ENCODE data around the gene P2RY2.

- TF ChIP-seq ZSCAN32 (CRISPR knock-in tag; IDR thresholded peaks at IDR 0.05) = no peak
- no peak for TF ChIP-seq PHF8 (IDR thresholded peaks at IDR 0.05; ENCODE audit: borderline replicate concordance, low read length)
- no peak for TF ChIP-seq POLR2A (conservative IDR thresholded peaks at IDR 0.05)
- TF ChIP-seq ZNF184 (CRISPR knock-in tag; IDR thresholded peaks at IDR 0.05) = no peak
- no peak for TF ChIP-seq SP2 (IDR thresholded peaks at IDR 0.05; ENCODE audit: extremely low read depth, low read depth, low read length, poor library complexity, severe bottlenecking)
- TF ChIP-seq ELF1 (tag; IDR thresholded peaks at IDR 0.05) = no peak
- TF ChIP-seq DACH1 (IDR thresholded peaks at IDR 0.05; ENCODE audit: partially characterized antibody) = no peak
- TF ChIP-seq CEBPG (CRISPR knock-in tag; IDR thresholded peaks at IDR 0.05) = no peak
- no peak for TF ChIP-seq CEBPG (tag; conservative IDR thresholded peaks at IDR 0.05 in 1 of 2, IDR thresholded peaks at IDR 0.05 in 1 of 2)
- TF ChIP-seq ZMIZ1 (IDR thresholded peaks at IDR 0.05; ENCODE audit: low read depth in 2 of 2, low read length in 2 of 2) = no peak
Observed at GRCh38 chr11:73177380-73177777, 40.7 kb upstream of the P2RY2 start.

Measured in K562 (cell line).